Naive thymus-derived CD4-positive, alpha-beta T cell (primary cell): ENCODE results near the gene GPC6. TPM values are rescaled to one million over a fixed set of nuclear protein-coding genes. Genes with fewer than 3 reads are reported as not detected.

Experiments used
- ATAC-seq: fragments of 150-1000 bp; cut with Tn5 transposase; 2 replicates; pipeline ENCODE4 v1.10.0; 2021; ENCODE audit warnings: mild to moderate bottlenecking, moderate library complexity
- CTCF ChIA-PET: fragments of 350-600 bp; sonication (Branson Sonifier 250); formaldehyde crosslinking; loops from one replicate; lab custom pipeline; 2021; ENCODE audit warnings: antibody characterized with exemption; lab: Charles Lee
- POLR2A ChIA-PET: fragments of 350-600 bp; sonication (Branson Sonifier 250); formaldehyde crosslinking; loops from one replicate; lab custom pipeline; 2021; ENCODE audit warnings: antibody characterized with exemption, inconsistent platforms; lab: Charles Lee
- DNase-seq, 9 donors: peaks; one replicate each; pipeline versions ENCODE4 v3.0.0 to v3.0.0-alpha.2; 2020 to 2022; ENCODE audit warnings: mixed read lengths in 1 of 9
- H3K27ac ChIP-seq: one replicate; pipeline ENCODE4 v1.7.0; 2013; ENCODE audit warnings: mild to moderate bottlenecking, low read depth, low read length, moderate library complexity
- H3K27me3 ChIP-seq, 2 donors: one replicate each; pipeline ENCODE4 v1.7.0; 2013; ENCODE audit warnings: low read length in 2 of 2, mild to moderate bottlenecking in 2 of 2, moderate library complexity in 2 of 2; ENCODE audit not compliant: control insufficient read depth in 2 of 2, insufficient read depth in 2 of 2
- H3K36me3 ChIP-seq, 3 experiments: 1 replicate in 2 of 3; 2 replicates in 1 of 3; pipeline ENCODE4 v1.7.0; 2013; ENCODE audit warnings: low read length in 3 of 3, mild to moderate bottlenecking in 3 of 3, moderate library complexity in 1 of 3; ENCODE audit not compliant: insufficient read depth in 3 of 3, control insufficient read depth in 2 of 3
- H3K4me1 ChIP-seq, 2 donors: one replicate each; pipeline ENCODE4 v1.7.0; 2013; ENCODE audit warnings: low read length in 2 of 2, mild to moderate bottlenecking in 2 of 2, moderate library complexity in 1 of 2; ENCODE audit not compliant: control insufficient read depth in 2 of 2, insufficient read depth in 2 of 2
- H3K4me3 ChIP-seq: 2 replicates; pipeline ENCODE4 v1.7.0; 2013; ENCODE audit warnings: mild to moderate bottlenecking, low read length
- H3K9me3 ChIP-seq, 3 experiments: 1 replicate in 2 of 3; 2 replicates in 1 of 3; pipeline ENCODE4 v1.7.0; 2013; ENCODE audit warnings: low read length in 3 of 3; ENCODE audit not compliant: control insufficient read depth in 2 of 3
- H3K27ac Mint-ChIP-seq, 9 donors: one replicate each; pipeline ENCODE4 v1.8.0; 2020 to 2022; ENCODE audit warnings: mixed read lengths in 9 of 9, mild to moderate bottlenecking in 8 of 9, moderate library complexity in 5 of 9, inconsistent platforms in 2 of 9
- H3K27me3 Mint-ChIP-seq, 5 donors: one replicate each; pipeline ENCODE4 v1.8.0; 2021 to 2022; ENCODE audit warnings: mixed read lengths in 5 of 5, mild to moderate bottlenecking in 1 of 5
- H3K36me3 Mint-ChIP-seq, 5 donors: one replicate each; pipeline ENCODE4 v1.8.0; 2020 to 2022; ENCODE audit warnings: mixed read lengths in 5 of 5, mild to moderate bottlenecking in 3 of 5, inconsistent platforms in 1 of 5
- H3K4me1 Mint-ChIP-seq, 7 donors: one replicate each; pipeline ENCODE4 v1.8.0; 2020 to 2022; ENCODE audit warnings: mixed read lengths in 7 of 7, mild to moderate bottlenecking in 3 of 7, inconsistent platforms in 1 of 7
- H3K4me3 Mint-ChIP-seq, 10 donors: one replicate each; pipeline ENCODE4 v1.8.0; 2020 to 2022; ENCODE audit warnings: mild to moderate bottlenecking in 10 of 10, mixed read lengths in 10 of 10, moderate library complexity in 6 of 10, inconsistent platforms in 2 of 10
- H3K9me3 Mint-ChIP-seq, 11 donors: one replicate each; pipeline ENCODE4 v1.8.0; 2020 to 2022; ENCODE audit warnings: mixed read lengths in 11 of 11, mild to moderate bottlenecking in 4 of 11, inconsistent platforms in 1 of 11, moderate library complexity in 1 of 11
- intact Hi-C, 2 donors: fragments of 100-400 bp; cut with micrococcal nuclease; formaldehyde crosslinking; loops; one replicate each; pipeline ENCODE4 v1.15.1; 2023
- polyA plus RNA-seq, 2 donors: library from polyadenylated mRNA; unstranded; fragments of 300-500 nt; fragmentation: Illumina TruSeq; gene quantifications; one replicate each; pipeline ENCODE4 v1.2.3, GENCODE V29; 2021
- total RNA-seq, 6 experiments: library from RNA in 5 of 6; stranded (reverse) in 5 of 6; gene quantifications; 1 replicate in 5 of 6; 2 replicates in 1 of 6; pipeline ENCODE4 v1.2.3 and lab custom pipeline; 2021 to 2026

GPC6 gene
- total and polyA plus RNA-seq, 7 experiments from 2014 or later, result not detected

DNA sequence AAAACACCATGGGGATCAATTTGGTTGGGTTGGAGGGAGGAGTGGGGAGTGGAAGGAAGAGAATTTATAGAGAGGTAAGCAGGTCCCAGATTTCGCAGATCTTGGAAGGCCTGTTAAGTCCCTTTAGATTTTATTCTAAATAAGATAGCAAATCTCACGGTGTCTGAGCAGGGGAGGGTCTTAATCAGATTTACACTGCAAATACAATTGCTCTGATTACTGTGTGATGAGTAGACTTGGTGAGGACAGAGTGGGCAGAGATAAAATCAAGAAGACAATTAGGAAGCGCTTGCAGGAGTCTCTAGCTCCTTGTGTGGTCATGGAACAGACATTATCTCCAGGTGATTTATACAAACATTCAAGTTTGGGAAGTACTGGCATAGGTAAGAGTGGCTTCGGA is 126.0 kb downstream of the GPC6 start:
- Mint-ChIP-seq H3K36me3 (no peaks in the 10 kb centered on the region), H3K9me3 (peaks cover 0 to 9% (median 0%) of the 10 kb centered on the region in 11 donors), H3K27me3 (peaks cover 0 to 3% (median 0%) of the 10 kb centered on the region in 5 donors), H3K27ac (no peak overlapping the region), H3K4me3 (no peak overlapping the region), H3K4me1 (no peaks in the 10 kb centered on the region)
- CTCF ChIA-PET, result no interaction called here
- ATAC-seq (no peak), DNase-seq (no peak)
- Histone ChIP-seq H3K27me3 (no peaks in the 10 kb centered on the region), H3K36me3 (no peaks in the 10 kb centered on the region), H3K9me3 (no peaks in the 10 kb centered on the region), H3K4me3 (no peak overlapping the region), H3K4me1 (no peaks in the 10 kb centered on the region), H3K27ac (no peak overlapping the region)
- intact Hi-C loops, result no loop called here
- POLR2A ChIA-PET, result no interaction called here

DNA sequence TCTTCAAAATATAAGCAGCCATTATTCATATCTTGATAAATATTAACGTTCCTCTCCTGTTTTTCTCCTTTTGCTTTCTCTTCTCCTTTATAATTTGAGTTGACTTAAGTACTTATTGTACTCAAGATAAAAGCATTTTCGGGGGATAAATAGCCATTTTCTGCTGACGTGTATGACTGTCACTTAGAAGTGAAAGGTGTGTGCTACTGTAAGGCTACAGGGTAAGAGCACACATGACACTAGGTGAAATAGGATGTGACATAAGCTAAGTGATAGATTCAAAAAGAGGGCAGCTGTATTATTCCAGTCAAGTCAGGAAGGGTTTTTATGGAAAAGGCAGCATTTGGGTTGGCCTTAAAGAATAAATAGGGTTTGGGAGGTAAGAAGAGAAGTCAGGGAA is 128.5 kb downstream of the GPC6 start:
- no peak overlapping the region for H3K4me3 Mint-ChIP-seq
- H3K36me3 Mint-ChIP-seq, result no peaks in the 10 kb centered on the region
- no peak for ATAC-seq
- H3K36me3 ChIP-seq, result no peaks in the 10 kb centered on the region
- H3K27me3 Mint-ChIP-seq, result peaks cover 0 to 3% (median 0%) of the 10 kb centered on the region in 5 donors
- no peaks in the 10 kb centered on the region for H3K4me1 Mint-ChIP-seq
- ChIA-PET POLR2A (no interaction called here), CTCF (no interaction called here)
- intact Hi-C loops, result no loop called here
- no peak for DNase-seq
- peak overlapping the region in 1 of 9 donors; percentile 5 for H3K27ac Mint-ChIP-seq
- no peaks in the 10 kb centered on the region for H3K9me3 ChIP-seq
- H3K4me3 ChIP-seq, result no peak overlapping the region
- no peaks in the 10 kb centered on the region for H3K27me3 ChIP-seq
- H3K9me3 Mint-ChIP-seq, result peaks cover 0 to 9% (median 0%) of the 10 kb centered on the region in 11 donors
- no peaks in the 10 kb centered on the region for H3K4me1 ChIP-seq
- no peak overlapping the region for H3K27ac ChIP-seq

DNA sequence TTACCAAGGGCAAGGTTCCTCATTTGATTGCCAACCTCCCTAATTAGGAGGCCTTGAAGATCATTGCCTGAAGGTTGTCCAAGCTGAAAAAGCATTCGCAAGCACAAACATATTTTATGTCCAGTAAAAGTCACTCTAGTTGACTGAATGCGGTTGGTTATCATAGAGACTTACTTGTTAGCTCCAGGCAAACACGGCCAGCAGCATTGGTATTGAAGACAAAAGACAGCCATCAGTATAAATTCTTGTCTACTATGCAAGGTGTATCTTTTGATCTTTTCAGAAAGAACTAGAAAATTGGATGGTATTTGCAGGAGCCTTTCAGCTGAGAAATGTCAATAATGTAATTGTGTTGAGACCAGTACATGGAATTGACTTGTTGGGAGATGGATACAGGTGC is 129.9 kb downstream of the GPC6 start:
- no peaks in the 10 kb centered on the region for H3K4me1 ChIP-seq

DNA sequence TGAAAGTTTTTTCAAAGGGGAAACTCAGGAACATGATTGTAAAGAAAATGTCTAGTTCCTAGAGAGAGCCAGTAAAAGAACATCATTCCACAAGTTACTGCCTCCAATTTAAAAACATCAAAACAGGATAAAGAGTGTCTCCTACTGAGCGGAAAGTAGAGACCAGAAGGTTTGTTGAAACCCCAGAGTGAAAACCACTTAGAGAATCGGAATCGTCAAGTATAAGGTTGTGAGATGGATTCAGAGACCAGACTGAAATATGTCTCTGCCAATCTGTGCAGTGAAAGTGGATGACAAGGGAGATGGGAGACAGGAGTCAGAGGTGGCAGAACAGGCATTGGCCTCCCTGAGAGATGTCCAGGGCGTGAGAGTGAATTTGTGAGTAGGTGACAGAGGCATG is 133.4 kb downstream of the GPC6 start:
- Mint-ChIP-seq H3K9me3 (peaks cover 0 to 11% (median 2%) of the 10 kb centered on the region in 11 donors), H3K36me3 (no peaks in the 10 kb centered on the region), H3K4me3 (no peak overlapping the region), H3K4me1 (no peaks in the 10 kb centered on the region), H3K27ac (no peak overlapping the region), H3K27me3 (peaks cover 0 to 4% (median 0%) of the 10 kb centered on the region in 5 donors)
- intact Hi-C loops, result no loop called here
- Histone ChIP-seq H3K4me1 (no peaks in the 10 kb centered on the region), H3K9me3 (no peaks in the 10 kb centered on the region), H3K4me3 (no peak overlapping the region), H3K36me3 (no peaks in the 10 kb centered on the region), H3K27ac (no peak overlapping the region), H3K27me3 (no peaks in the 10 kb centered on the region)
- POLR2A ChIA-PET, result no interaction called here
- ATAC-seq (no peak), DNase-seq (no peak)
- CTCF ChIA-PET, result no interaction called here

More for the DNA sequence above, 129.9 kb downstream of the GPC6 start:
- H3K27me3 ChIP-seq, result no peaks in the 10 kb centered on the region
- Mint-ChIP-seq H3K4me3 (no peak overlapping the region), H3K4me1 (no peaks in the 10 kb centered on the region), H3K9me3 (peaks cover 0 to 9% (median 0%) of the 10 kb centered on the region in 11 donors), H3K27ac (no peak overlapping the region), H3K27me3 (no peaks in the 10 kb centered on the region), H3K36me3 (no peaks in the 10 kb centered on the region)
- no peaks in the 10 kb centered on the region for H3K9me3 ChIP-seq
- POLR2A ChIA-PET, result no interaction called here
- ATAC-seq (no peak), DNase-seq (no peak)
- H3K4me3 ChIP-seq, result no peak overlapping the region
- H3K36me3 ChIP-seq, result no peaks in the 10 kb centered on the region
- CTCF ChIA-PET, result no interaction called here
- intact Hi-C loops, result no loop called here
- no peak overlapping the region for H3K27ac ChIP-seq

DNA sequence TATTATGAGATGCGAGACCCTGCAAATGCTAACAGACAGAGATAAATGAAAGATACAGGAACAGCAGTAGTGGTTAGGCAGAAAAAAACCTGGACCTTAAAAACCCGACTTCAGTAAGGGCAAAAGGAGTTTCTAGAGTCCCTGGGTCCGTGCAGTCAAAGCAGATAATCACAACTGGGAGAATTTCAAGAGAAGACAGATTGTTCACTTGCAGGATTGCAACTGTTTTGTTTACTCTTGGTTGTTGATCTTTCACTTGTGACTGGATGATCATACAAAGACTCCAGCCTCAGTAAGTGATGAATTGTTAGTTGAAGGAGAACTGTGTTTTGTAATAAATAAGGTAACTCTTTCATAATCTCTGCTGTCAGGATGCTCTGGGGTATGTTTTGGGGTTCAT is 135.1 kb downstream of the GPC6 start:
- H3K36me3 ChIP-seq, result no peaks in the 10 kb centered on the region
- H3K9me3 Mint-ChIP-seq, result peaks cover 0 to 8% (median 2%) of the 10 kb centered on the region in 11 donors
- H3K9me3 ChIP-seq, result no peaks in the 10 kb centered on the region
- no peaks in the 10 kb centered on the region for H3K4me1 Mint-ChIP-seq
- H3K27ac ChIP-seq, result no peak overlapping the region
- no peaks in the 10 kb centered on the region for H3K4me1 ChIP-seq
- intact Hi-C loops, result no loop called here
- H3K4me3 ChIP-seq, result no peak overlapping the region
- DNase-seq (no peak), ATAC-seq (no peak)
- peaks cover 0 to 7% (median 0%) of the 10 kb centered on the region in 5 donors for H3K27me3 Mint-ChIP-seq
- H3K27me3 ChIP-seq, result no peaks in the 10 kb centered on the region
- no peak overlapping the region for H3K4me3 Mint-ChIP-seq
- no peak overlapping the region for H3K27ac Mint-ChIP-seq
- ChIA-PET CTCF (no interaction called here), POLR2A (no interaction called here)
- H3K36me3 Mint-ChIP-seq, result no peaks in the 10 kb centered on the region

DNA sequence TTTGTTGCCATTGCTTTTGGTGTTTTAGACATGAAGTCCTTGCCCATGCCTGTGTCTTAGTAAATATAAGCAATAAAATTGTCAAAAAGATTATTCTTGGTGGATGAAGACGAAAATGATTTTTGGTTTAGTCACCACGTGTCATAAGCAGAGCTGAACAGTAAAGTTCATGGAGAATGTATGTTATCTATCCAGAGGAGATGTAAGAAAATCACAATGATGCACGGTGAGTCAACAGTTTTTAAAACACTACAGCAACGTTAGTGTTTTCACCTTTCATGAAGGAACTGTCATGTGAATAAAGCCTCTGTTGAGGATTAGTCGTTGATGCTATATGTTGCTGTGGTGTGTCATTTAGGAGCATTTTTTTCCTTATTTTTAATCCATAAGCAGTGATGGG is 137.6 kb downstream of the GPC6 start:
- no peak for ATAC-seq
- Mint-ChIP-seq H3K9me3 (peaks cover 0 to 8% (median 2%) of the 10 kb centered on the region in 11 donors), H3K27ac (no peak overlapping the region), H3K4me3 (no peak overlapping the region), H3K4me1 (no peaks in the 10 kb centered on the region), H3K27me3 (peaks cover 0 to 16% (median 0%) of the 10 kb centered on the region in 5 donors), H3K36me3 (no peaks in the 10 kb centered on the region)
- DNase-seq, result no peak
- intact Hi-C loops, result no loop called here
- no peak overlapping the region for H3K27ac ChIP-seq
- no peaks in the 10 kb centered on the region for H3K9me3 ChIP-seq
- no peak overlapping the region for H3K4me3 ChIP-seq
- POLR2A ChIA-PET, result no interaction called here
- H3K4me1 ChIP-seq, result no peaks in the 10 kb centered on the region
- H3K27me3 ChIP-seq, result no peaks in the 10 kb centered on the region
- H3K36me3 ChIP-seq, result no peaks in the 10 kb centered on the region
- CTCF ChIA-PET, result no interaction called here

DNA sequence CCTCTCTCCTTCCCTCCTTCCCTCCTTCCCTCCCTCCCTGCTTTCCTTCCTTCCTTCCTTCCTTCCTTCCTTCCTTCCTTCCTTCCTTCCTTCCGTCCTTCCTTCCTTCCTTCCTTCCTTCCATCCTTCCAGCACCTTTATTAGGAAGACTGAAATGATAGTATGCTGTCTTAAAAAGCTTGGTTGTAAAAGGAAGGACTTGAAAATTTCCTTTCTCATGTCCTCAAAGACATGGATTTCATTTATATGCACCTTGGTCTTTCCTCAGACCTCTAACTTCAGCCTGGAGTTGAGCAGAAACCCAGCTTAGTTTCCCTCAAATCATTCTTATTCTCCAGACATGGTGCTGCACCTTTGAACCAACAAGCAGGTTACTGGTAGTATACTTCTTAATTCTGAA is 141.7 kb downstream of the GPC6 start:
- Mint-ChIP-seq H3K4me3 (no peak overlapping the region), H3K27me3 (peaks cover 0 to 16% (median 0%) of the 10 kb centered on the region in 5 donors), H3K9me3 (peaks cover 0 to 8% (median 2%) of the 10 kb centered on the region in 11 donors), H3K4me1 (no peaks in the 10 kb centered on the region), H3K36me3 (no peaks in the 10 kb centered on the region), H3K27ac (no peak overlapping the region)
- DNase-seq (no peak), ATAC-seq (no peak)
- no peaks in the 10 kb centered on the region for H3K27me3 ChIP-seq
- intact Hi-C loops, result no loop called here
- POLR2A ChIA-PET, result interaction anchor here (0.6 kb wide), 1 partner anchor 118 kb away, joined by 3 read pairs; no protein-coding TSS in a partner anchor
- no peak overlapping the region for H3K4me3 ChIP-seq
- H3K4me1 ChIP-seq, result no peaks in the 10 kb centered on the region
- H3K9me3 ChIP-seq, result no peaks in the 10 kb centered on the region
- H3K27ac ChIP-seq, result no peak overlapping the region
- H3K36me3 ChIP-seq, result no peaks in the 10 kb centered on the region
- CTCF ChIA-PET, result no interaction called here
